ENCODE data around the gene REL. TPM values are rescaled to one million over a fixed set of nuclear protein-coding genes. Genes with fewer than 3 reads are reported as not detected.
"Not testable (repeated sequence)": the region's sequence is repeated elsewhere in the genome, so short reads cannot be mapped to it uniquely, and the experiment has no call there.

Gene REL
- total RNA-seq, 4 donors from 2014 or later, result 43.8 to 70.9 (median 51.9) TPM

- no peaks in the 10 kb centered on the region for H3K27me3 ChIP-seq
- no peak for DNase-seq (ENCODE audit: low spot score in 2 of 2)
- 47% methylated on average over 2 of the region's 2 CpGs for WGBS
- no peak overlapping the region for H3K27ac ChIP-seq
- H3K36me3 ChIP-seq, result no peaks in the 10 kb centered on the region
- peaks cover 49% of the 10 kb centered on the region for H3K4me1 ChIP-seq
- TF ChIP-seq POLR2A (IDR thresholded peaks at IDR 0.05) (no peak), POLR2AphosphoS5 (IDR thresholded peaks at IDR 0.05) (no peak), CTCF (IDR thresholded peaks at IDR 0.05) (no peak), EP300 (IDR thresholded peaks at IDR 0.05) (no peak)
- no peaks in the 10 kb centered on the region for H3K9me3 ChIP-seq
- H3K4me3 ChIP-seq, result peak overlapping the region; percentile 88
Measured at GRCh38 chr2:60885683-60886082, 4.3 kb downstream of the REL start.

DNA sequence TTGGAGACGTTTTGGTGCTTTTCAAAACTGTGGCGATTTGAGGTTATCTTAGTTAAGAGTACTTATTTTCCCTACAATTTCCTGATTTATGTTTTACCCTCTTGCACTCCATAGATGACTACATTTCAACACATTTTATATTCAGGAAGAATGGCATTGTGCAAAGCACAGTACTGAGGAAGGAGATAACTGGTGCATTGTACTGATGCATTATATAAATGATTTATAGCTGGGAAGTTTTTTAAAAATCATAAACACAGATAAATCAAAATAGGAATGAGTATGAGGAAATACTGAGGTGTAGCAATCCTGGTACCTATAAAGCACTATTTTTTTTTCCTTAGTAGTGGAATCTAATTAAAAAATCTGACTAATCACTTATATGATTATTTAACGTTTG, 5.6 kb downstream of the REL start:
- Histone ChIP-seq H3K27me3 (no peaks in the 10 kb centered on the region), H3K9me3 (no peaks in the 10 kb centered on the region), H3K27ac (no peak overlapping the region), H3K36me3 (no peaks in the 10 kb centered on the region), H3K4me3 (no peak overlapping the region), H3K4me1 (peaks cover 49% of the 10 kb centered on the region)
- 45% methylated on average over 3 of the region's 3 CpGs for WGBS
- no peak for TF ChIP-seq POLR2A (IDR thresholded peaks at IDR 0.05)
- no peak for TF ChIP-seq POLR2AphosphoS5 (IDR thresholded peaks at IDR 0.05)
- no peak for TF ChIP-seq CTCF (IDR thresholded peaks at IDR 0.05)
- no peak for TF ChIP-seq EP300 (IDR thresholded peaks at IDR 0.05)
- DNase-seq (ENCODE audit: low spot score in 2 of 2), result no peak

DNA sequence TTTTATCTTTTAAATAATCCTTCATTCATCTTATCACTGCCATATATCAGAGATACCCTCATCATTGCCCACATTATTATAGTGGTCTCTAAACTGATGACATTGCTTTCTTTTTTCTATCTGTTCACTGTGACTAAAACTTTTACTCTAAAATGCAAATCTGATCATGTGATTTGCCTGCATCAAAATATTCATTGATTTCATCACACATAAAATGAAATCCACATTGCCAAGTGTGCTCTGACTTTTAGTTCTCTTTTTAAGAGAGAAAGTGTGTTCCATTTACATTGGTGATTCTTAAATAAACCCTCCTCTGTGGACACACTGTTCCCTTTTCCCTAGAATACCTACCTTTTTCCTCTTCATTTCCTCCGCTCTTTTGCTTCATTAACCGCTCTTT, 7.5 kb downstream of the REL start:
- H3K27me3 ChIP-seq, result no peaks in the 10 kb centered on the region
- DNase-seq (ENCODE audit: low spot score in 2 of 2), result no peak
- H3K36me3 ChIP-seq, result peaks cover 9% of the 10 kb centered on the region
- TF ChIP-seq EP300 (IDR thresholded peaks at IDR 0.05) (no peak), CTCF (IDR thresholded peaks at IDR 0.05) (no peak), POLR2AphosphoS5 (IDR thresholded peaks at IDR 0.05) (no peak), POLR2A (IDR thresholded peaks at IDR 0.05) (no peak)
- H3K9me3 ChIP-seq, result no peaks in the 10 kb centered on the region
- H3K4me3 ChIP-seq, result no peak overlapping the region
- no peak overlapping the region for H3K27ac ChIP-seq
- peaks cover 41% of the 10 kb centered on the region for H3K4me1 ChIP-seq
- WGBS, result 91% methylated on average over 2 of the region's 2 CpGs

DNA sequence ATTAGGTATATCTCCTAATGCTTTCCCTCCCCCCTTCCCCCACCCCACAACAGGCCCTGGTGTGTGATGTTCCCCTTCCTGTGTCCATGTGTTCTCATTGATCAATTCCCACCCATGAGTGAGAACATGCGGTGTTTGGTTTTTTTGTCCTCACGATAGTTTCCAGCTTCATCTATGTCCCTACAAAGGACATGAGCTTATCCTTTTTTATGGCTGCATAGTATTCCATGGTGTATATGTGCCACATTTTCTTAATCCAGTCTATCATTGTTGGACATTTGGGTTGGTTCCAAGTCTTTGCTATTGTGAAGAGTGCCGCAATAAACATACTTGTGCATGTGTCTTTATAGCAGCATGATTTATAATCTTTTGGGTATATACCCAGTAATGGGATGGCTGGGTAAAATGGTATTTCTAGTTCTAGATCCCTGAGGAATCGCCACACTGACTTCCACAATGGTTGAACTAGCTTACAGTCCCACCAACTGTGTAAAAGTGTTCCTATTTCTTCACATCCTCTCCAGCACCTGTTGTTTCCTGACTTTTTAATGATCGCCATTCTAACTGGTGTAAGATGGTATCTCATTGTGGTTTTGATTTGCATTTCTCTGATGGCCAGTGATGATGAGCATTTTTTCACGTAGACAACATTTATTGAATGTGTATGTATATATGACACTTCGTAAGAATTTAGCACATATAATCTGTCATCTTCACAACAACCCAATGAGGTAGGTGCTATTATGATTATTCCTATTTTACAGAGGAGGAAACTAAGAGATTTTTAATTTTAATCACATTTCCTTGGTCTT, 8.4 kb downstream of the REL start:
- H3K4me1 ChIP-seq, result peaks cover 37% of the 10 kb centered on the region
- H3K4me3 ChIP-seq; DNase-seq (ENCODE audit: low spot score in 2 of 2); H3K9me3 ChIP-seq; H3K27me3 ChIP-seq; H3K27ac ChIP-seq: not testable (repeated sequence)
- WGBS, result 94% methylated on average over 7 of the region's 7 CpGs
- H3K36me3 ChIP-seq, result peaks cover 16% of the 10 kb centered on the region

GRCh38 chr2:60890393-60890707, 9.0 kb downstream of the REL start:
- Histone ChIP-seq H3K36me3 (peaks cover 21% of the 10 kb centered on the region), H3K27me3 (no peaks in the 10 kb centered on the region), H3K4me1 (peaks cover 31% of the 10 kb centered on the region), H3K9me3 (no peaks in the 10 kb centered on the region), H3K27ac (no peak overlapping the region), H3K4me3 (no peak overlapping the region)
- 98% methylated on average over 1 of the region's 1 CpG for WGBS
- DNase-seq (ENCODE audit: low spot score in 2 of 2), result no peak
- TF ChIP-seq POLR2A (IDR thresholded peaks at IDR 0.05), result no peak

DNA sequence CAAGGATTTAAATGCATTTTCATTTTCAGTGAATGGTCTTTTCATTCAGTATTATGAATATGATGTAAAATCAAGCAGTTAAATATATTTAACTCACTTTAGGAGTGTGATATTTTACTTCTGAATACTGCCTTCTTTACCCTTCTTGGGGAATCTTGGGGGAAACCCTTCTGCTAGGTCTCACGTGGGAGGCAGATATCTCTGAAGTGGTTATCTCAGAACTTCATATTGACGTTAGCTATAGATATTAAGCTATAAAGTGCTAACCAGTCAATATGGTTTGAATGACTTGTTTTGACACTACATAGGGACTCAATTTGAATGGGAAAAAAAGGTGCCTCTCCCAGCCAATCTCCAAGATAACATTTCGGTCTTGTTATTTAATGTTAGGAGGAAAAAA, 9.8 kb downstream of the REL start:
- peaks cover 23% of the 10 kb centered on the region for H3K4me1 ChIP-seq
- WGBS, result 72% methylated on average over 3 of the region's 3 CpGs
- peaks cover 29% of the 10 kb centered on the region for H3K36me3 ChIP-seq
- no peaks in the 10 kb centered on the region for H3K27me3 ChIP-seq
- no peak overlapping the region for H3K4me3 ChIP-seq
- no peaks in the 10 kb centered on the region for H3K9me3 ChIP-seq
- no peak overlapping the region for H3K27ac ChIP-seq
- no peak for TF ChIP-seq CTCF (IDR thresholded peaks at IDR 0.05)
- DNase-seq (ENCODE audit: low spot score in 2 of 2), result no peak
